Left ventricle myocardium inferior (tissue), 1 donor: ENCODE data around the gene PACSIN2. TPM values are rescaled to one million over a fixed set of nuclear protein-coding genes. Genes with fewer than 3 reads are reported as not detected.
A peak's percentile ranks its signal among the peaks of the same experiment; 100 is the strongest.
"Not testable (repeated sequence)": the region's sequence is repeated elsewhere in the genome, so short reads cannot be mapped to it uniquely, and the experiment has no call there.

Experiments used
- DNase-seq: peaks from one replicate; pipeline ENCODE4 v3.0.0-alpha.2; 2020
- H3K27ac ChIP-seq: fragments of 200-600 bp; replicated peaks from 2 replicates; pipeline ENCODE4 v1.8.0; 2021
- H3K27me3 ChIP-seq: fragments of 200-600 bp; 2 replicates; pipeline ENCODE4 v1.8.0; 2021; ENCODE audit warnings: low read depth
- H3K36me3 ChIP-seq: fragments of 200-600 bp; 2 replicates; pipeline ENCODE4 v1.8.0; 2021
- H3K4me1 ChIP-seq: fragments of 200-600 bp; 2 replicates; pipeline ENCODE4 v1.8.0; 2021
- H3K4me3 ChIP-seq: fragments of 200-600 bp; 2 replicates; pipeline ENCODE4 v1.8.0; 2021; ENCODE audit warnings: mild to moderate bottlenecking, moderate library complexity
- H3K9me3 ChIP-seq: fragments of 200-600 bp; replicated peaks from 2 replicates; pipeline ENCODE4 v1.8.0; 2021
- CTCF ChIP-seq: fragments of 200-600 bp; IDR thresholded peaks from 2 replicates; pipeline ENCODE4 v1.8.0; 2021; ENCODE audit warnings: antibody characterized with exemption, mild to moderate bottlenecking, borderline replicate concordance
- intact Hi-C: fragments of 100-400 bp; cut with micrococcal nuclease; formaldehyde crosslinking; loops from one replicate; pipeline ENCODE4 v1.11.0; 2022
- total RNA-seq: library from RNA; stranded (reverse); fragmentation: NEBNext Ultra II Directional; extraction: Animal tissue kit (Norgen Biotek cat#: 25700); gene quantifications from one replicate; pipeline ENCODE4 v1.2.1, GENCODE V29; 2021
- donor health status: DM: no; HTN: yes; CAD: no; lungs with severe emphysema.

Gene PACSIN2
- total RNA-seq, 1 donor from 2014 or later = 64.8 TPM

GRCh38 chr22:43000441-43001175, 14.3 kb downstream of the PACSIN2 start:
- no peaks in the 10 kb centered on the region for H3K36me3 ChIP-seq
- no peak overlapping the region for H3K4me3 ChIP-seq
- no peak for DNase-seq
- no peak for TF ChIP-seq CTCF
- peaks cover 83% of the 10 kb centered on the region for H3K4me1 ChIP-seq
- intact Hi-C loops = no loop called here
- H3K27ac ChIP-seq = no peak overlapping the region
- peaks cover 9% of the 10 kb centered on the region for H3K9me3 ChIP-seq
- no peaks in the 10 kb centered on the region for H3K27me3 ChIP-seq

- Histone ChIP-seq H3K4me3 (no peak overlapping the region), H3K9me3 (peaks cover 9% of the 10 kb centered on the region), H3K36me3 (no peaks in the 10 kb centered on the region), H3K27ac (no peak overlapping the region), H3K27me3 (no peaks in the 10 kb centered on the region), H3K4me1 (peaks cover 85% of the 10 kb centered on the region)
- no peak for TF ChIP-seq CTCF
- intact Hi-C loops = no loop called here
- DNase-seq = no peak
Measured at GRCh38 chr22:42997582-42998090, 17.3 kb downstream of the PACSIN2 start.

GRCh38 chr22:42996646-42997365, 18.1 kb downstream of the PACSIN2 start:
- peaks cover 77% of the 10 kb centered on the region for H3K4me1 ChIP-seq
- H3K27ac ChIP-seq = peak overlapping the region; percentile 80
- H3K36me3 ChIP-seq = no peaks in the 10 kb centered on the region
- intact Hi-C loops = no loop called here
- TF ChIP-seq CTCF = no peak
- no peak for DNase-seq
- no peaks in the 10 kb centered on the region for H3K27me3 ChIP-seq
- no peak overlapping the region for H3K4me3 ChIP-seq
- H3K9me3 ChIP-seq = peaks cover 9% of the 10 kb centered on the region

- H3K27me3 ChIP-seq, H3K36me3 ChIP-seq, intact Hi-C loops, DNase-seq, H3K9me3 ChIP-seq: not testable (repeated sequence)
- Histone ChIP-seq H3K4me3 (peak overlapping the region; percentile 50), H3K27ac (peak overlapping the region; percentile 80), H3K4me1 (peaks cover 77% of the 10 kb centered on the region)
Measured at GRCh38 chr22:42995654-42996053, 19.3 kb downstream of the PACSIN2 start.

GRCh38 chr22:42994917-42995562, 19.9 kb downstream of the PACSIN2 start:
- TF ChIP-seq CTCF = no peak
- H3K4me3 ChIP-seq = peak overlapping the region; percentile 50
- intact Hi-C loops = no loop called here
- no peaks in the 10 kb centered on the region for H3K36me3 ChIP-seq
- no peak for DNase-seq
- no peaks in the 10 kb centered on the region for H3K27me3 ChIP-seq
- peaks cover 9% of the 10 kb centered on the region for H3K9me3 ChIP-seq
- H3K27ac ChIP-seq = peak overlapping the region; percentile 80
- H3K4me1 ChIP-seq = peaks cover 77% of the 10 kb centered on the region
